K562 (cell line): ENCODE measurements around the gene MRM3. TPM values are rescaled to one million over a fixed set of nuclear protein-coding genes. Genes with fewer than 3 reads are reported as not detected.

Source experiments
- E2F6 ChIP-seq, 2 experiments: IDR thresholded peaks; 2 replicates each; pipeline ENCODE4 v1.6.1; 2011; ENCODE audit warnings: borderline replicate concordance in 1 of 2, control low read depth in 1 of 2, low read depth in 1 of 2, low read length in 1 of 2, mild to moderate bottlenecking in 1 of 2, mixed read lengths in 1 of 2, moderate library complexity in 1 of 2; ENCODE audit not compliant: insufficient read depth in 1 of 2, insufficient read length in 1 of 2, poor library complexity in 1 of 2, severe bottlenecking in 1 of 2; ENCODE audit errors: extremely low read depth in 1 of 2
- GABPA ChIP-seq: fragments of 200-800 bp; sonication (Bioruptor generic); conservative IDR thresholded peaks from 2 replicates; pipeline ENCODE4 v1.6.1; 2016; ENCODE audit warnings: low read depth, missing genetic modification characterization, missing compliant biosample characterization
- KLF16 ChIP-seq: IDR thresholded peaks from 2 replicates; pipeline ENCODE4 v1.6.1; 2016; ENCODE audit warnings: antibody characterized with exemption
- L3MBTL2 ChIP-seq: fragments of 450-650 bp; IDR thresholded peaks from 2 replicates; pipeline ENCODE4 v1.6.1; 2016; ENCODE audit warnings: mild to moderate bottlenecking, moderate library complexity
- MGA ChIP-seq: fragments of 450-650 bp; IDR thresholded peaks from 2 replicates; pipeline ENCODE4 v1.6.1; 2016; ENCODE audit warnings: mild to moderate bottlenecking, moderate library complexity
- MYNN ChIP-seq, 2 experiments: sonication (generic); formaldehyde crosslinking in 1 of 2; IDR thresholded peaks; 2 replicates each; pipeline versions ENCODE4 v1.5.0 to v1.6.1; 2016 to 2020; ENCODE audit warnings: antibody characterized with exemption in 1 of 2, missing genetic modification reagents in 1 of 2
- PATZ1 ChIP-seq: fragments of 250-450 bp; sonication (Bioruptor Pico); IDR thresholded peaks from 2 replicates; pipeline ENCODE4 v1.5.0; 2020; ENCODE audit warnings: mild to moderate bottlenecking, borderline replicate concordance
- PHF8 ChIP-seq: fragments of 200-600 bp; sonication (generic); IDR thresholded peaks from 2 replicates; pipeline ENCODE4 v1.6.1; 2012; ENCODE audit warnings: mixed run types, mild to moderate bottlenecking, inconsistent platforms, low read length, moderate library complexity, borderline replicate concordance
- POLR2A ChIP-seq: fragments of 450-650 bp; conservative IDR thresholded peaks from 2 replicates; pipeline ENCODE4 v1.6.1; 2016
- RB1 ChIP-seq: fragments of 450-650 bp; IDR thresholded peaks from 2 replicates; pipeline ENCODE4 v1.6.1; 2017; ENCODE audit warnings: low read depth, mild to moderate bottlenecking
- ZNF165 ChIP-seq: fragments of 250-450 bp; sonication (Bioruptor Pico); IDR thresholded peaks from 2 replicates; pipeline ENCODE4 v1.4.0; 2020; ENCODE audit warnings: borderline replicate concordance
- ZNF311 ChIP-seq: fragments of 250-450 bp; sonication (Bioruptor Pico); IDR thresholded peaks from 2 replicates; pipeline ENCODE4 v1.4.0; 2020; ENCODE audit warnings: mild to moderate bottlenecking, moderate library complexity
- polyA plus RNA-seq, 8 experiments: library from polyadenylated mRNA; depleted of rRNA in 4 of 8; stranded (reverse) in 5 of 8; unstranded in 3 of 8; fragments of >200 nt; fragmentation: Nextera tagmentation in 2 of 8; fragmentation: Illumina TruSeq in 1 of 8; extraction: Ambion mirVana in 2 of 8; extraction: Trizol in 1 of 8; gene quantifications; 2 replicates each; pipeline versions ENCODE4 v1.2.1 to v1.2.3, GENCODE V29; 2011 to 2014; ENCODE audit warnings: inconsistent platforms in 1 of 8, missing spikeins in 1 of 8
- total RNA-seq, 7 experiments: library from RNA; depleted of rRNA in 6 of 7; stranded (reverse); fragments of >200 nt in 6 of 7; fragmentation: Illumina TruSeq in 2 of 7; extraction: Trizol in 2 of 7; gene quantifications; 2 replicates each; pipeline versions ENCODE4 v1.2.1 to v1.2.3, GENCODE V29; 2011 to 2021; ENCODE audit warnings: low replicate concordance in 1 of 7

MRM3 gene
- total and polyA plus RNA-seq, 9 of the 15 experiments (the other 6 are each of a cell fraction or from before 2014, with no cell fraction given), result 2.4 to 24.8 (median 18.3) TPM

GRCh38 chr17:732902-733720, 49.0 kb upstream of the MRM3 start (continued):
- peak; percentile 77 for TF ChIP-seq MGA
- peak in 1 of 2 experiments; percentile 68 for TF ChIP-seq E2F6 (IDR thresholded peaks at IDR 0.05; ENCODE audit: borderline replicate concordance in 1 of 2, extremely low read depth in 1 of 2, insufficient read depth in 1 of 2, insufficient read length in 1 of 2, low read depth in 1 of 2, low read length in 1 of 2, poor library complexity in 1 of 2, severe bottlenecking in 1 of 2)
- TF ChIP-seq GABPA (tag), result 0 out of 2 replicates have a peak, but pooled peaks have one; percentile 6
- TF ChIP-seq KLF16, result no peak
- 0 out of 2 replicates have a peak, but pooled peaks have one; percentile 15 for TF ChIP-seq POLR2A
- TF ChIP-seq ZNF311, result no peak
- TF ChIP-seq RB1, result no peak
- peak; percentile 76; the same call in 1 of the 2 replicates for TF ChIP-seq L3MBTL2
- no peak for TF ChIP-seq PATZ1 (CRISPR knock-in tag)
- TF ChIP-seq ZNF165 (CRISPR knock-in tag), result no peak
- no peak for TF ChIP-seq MYNN (IDR thresholded peaks at IDR 0.05)
- TF ChIP-seq MYNN (CRISPR knock-in tag; IDR thresholded peaks at IDR 0.05), result no peak
- TF ChIP-seq PHF8, result no peak
